GM12891 (cell line): ENCODE data around the gene LHFPL3.

ENCODE experiments used
- DNase-seq: peaks from one replicate; pipeline ENCODE4 v3.0.0; 2011; ENCODE audit warnings: low spot score; ENCODE audit not compliant: insufficient read length
- FAIRE-seq: peaks from 2 replicates; lab custom pipeline; 2011; peaks lifted over from hg19 to GRCh38; lab: Jason Lieb, UNC
- PAX5 ChIP-seq: IDR thresholded peaks from 2 replicates; pipeline ENCODE4 v1.6.1; 2011; ENCODE audit warnings: low read length, moderate library complexity, mild to moderate bottlenecking; ENCODE audit not compliant: insufficient read depth, severe bottlenecking
- POLR2A ChIP-seq: IDR thresholded peaks from 2 replicates; pipeline ENCODE4 v1.6.1; 2011; ENCODE audit warnings: low read depth, low read length, control low read depth
- POLR2AphosphoS5 ChIP-seq: IDR thresholded peaks from 2 replicates; pipeline ENCODE4 v1.6.1; 2011; ENCODE audit warnings: low read depth, low read length, control low read depth
- POU2F2 ChIP-seq: IDR thresholded peaks from 2 replicates; pipeline ENCODE4 v1.6.1; 2011; ENCODE audit warnings: low read depth, mild to moderate bottlenecking, control low read depth, low read length, moderate library complexity
- SPI1 ChIP-seq: IDR thresholded peaks from 2 replicates; pipeline ENCODE4 v1.6.1; 2011; ENCODE audit warnings: low read depth, low read length, control low read depth
- TAF1 ChIP-seq: IDR thresholded peaks from 2 replicates; pipeline ENCODE4 v1.6.1; 2011; ENCODE audit warnings: low read depth, low read length, control low read depth

Gene LHFPL3

DNA sequence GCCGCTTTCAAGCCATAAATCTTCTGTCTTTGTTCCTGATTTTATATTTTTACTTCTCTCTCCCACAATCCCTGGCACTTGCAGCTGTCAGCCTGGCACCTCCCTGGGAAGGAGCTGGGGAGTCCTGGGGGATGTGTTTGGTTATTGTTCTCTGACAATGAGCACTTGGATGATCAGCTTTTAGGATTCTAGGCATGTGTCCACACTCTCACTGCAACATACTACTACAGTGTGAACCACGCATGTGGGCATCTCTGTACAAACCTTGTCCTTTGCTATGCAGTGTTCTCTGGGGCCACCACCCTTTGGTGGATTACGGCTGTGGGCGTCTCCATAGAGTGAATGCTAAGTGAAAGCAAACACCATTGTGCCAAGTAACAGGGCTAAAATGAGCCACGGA lies 517.2 kb downstream of the LHFPL3 start:
- FAIRE-seq: no peak
- TF ChIP-seq POLR2AphosphoS5 (no peak), SPI1 (no peak), PAX5 (no peak), POU2F2 (no peak), TAF1 (no peak), POLR2A (no peak)
- no peak for DNase-seq

- TF ChIP-seq TAF1 (no peak), PAX5 (no peak), POLR2AphosphoS5 (no peak), SPI1 (no peak), POU2F2 (no peak), POLR2A (no peak)
- FAIRE-seq (no peak), DNase-seq (no peak)
Observed at GRCh38 chr7:104846731-104847130, 518.3 kb downstream of the LHFPL3 start.

DNA sequence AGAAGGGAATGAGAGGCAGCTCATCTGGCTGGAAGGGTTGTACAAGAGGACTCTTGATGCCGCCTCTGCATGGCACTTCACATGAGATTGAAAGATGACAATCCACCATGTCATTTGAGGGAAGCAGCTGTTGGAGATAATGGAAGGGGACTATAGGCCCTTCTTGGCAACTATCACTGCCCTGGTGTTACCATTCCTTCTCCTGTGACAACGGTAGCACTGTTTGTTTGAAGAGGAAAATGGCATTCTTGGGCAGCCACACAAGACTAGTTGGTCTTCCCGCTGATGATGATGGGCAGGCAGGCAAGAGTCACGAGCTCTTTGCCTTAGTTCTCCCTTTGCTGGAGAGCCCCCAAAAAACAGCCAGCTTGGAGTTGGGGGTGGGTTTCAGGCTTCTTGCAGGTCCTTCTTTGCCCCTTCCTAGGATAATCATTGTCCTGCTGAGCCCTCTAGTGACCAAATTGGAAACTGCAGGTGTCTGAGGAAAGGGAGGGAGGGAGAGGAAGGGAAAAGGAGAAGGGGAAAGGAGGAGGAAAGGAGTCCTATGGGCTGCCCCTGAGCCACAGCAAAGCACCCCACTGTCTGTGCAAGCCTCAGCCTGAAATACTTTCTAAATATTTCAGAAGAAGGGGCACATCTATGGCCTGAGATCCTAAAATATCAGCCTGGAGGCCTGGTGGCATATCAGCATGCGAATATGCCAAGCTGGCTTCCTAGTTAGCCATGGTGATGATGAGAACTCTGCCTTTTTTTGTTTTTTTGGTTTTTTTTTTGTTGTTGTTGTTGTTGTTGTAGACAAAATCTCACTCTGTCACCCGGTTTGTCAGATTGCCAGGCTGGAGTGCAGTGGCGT lies 520.0 kb downstream of the LHFPL3 start:
- DNase-seq: no peak
- TF ChIP-seq POLR2AphosphoS5 (no peak), POLR2A (no peak)
- no peak for FAIRE-seq

DNA sequence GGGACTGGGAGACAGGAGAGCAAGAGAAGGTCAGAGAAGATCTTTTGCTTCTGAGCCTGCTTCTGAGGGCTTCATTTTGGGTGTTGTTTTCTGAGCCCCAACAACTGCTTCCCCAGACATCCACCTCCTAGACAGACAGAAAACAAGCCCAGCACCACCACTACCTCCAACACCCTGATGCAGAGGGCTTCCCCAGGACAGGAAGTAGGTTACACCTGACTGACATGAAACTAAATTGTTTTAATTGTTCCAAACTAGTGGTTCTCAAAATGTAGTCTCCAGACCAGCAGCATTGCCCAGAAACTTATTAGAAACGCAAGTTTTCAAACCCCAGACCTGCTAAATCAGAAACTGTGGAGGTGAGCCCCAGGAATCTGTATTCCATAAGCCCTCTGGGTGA lies 522.0 kb downstream of the LHFPL3 start:
- FAIRE-seq (no peak), DNase-seq (no peak)
- TF ChIP-seq POLR2A: no peak
- no peak for TF ChIP-seq POLR2AphosphoS5
- TF ChIP-seq PAX5: no peak
- TF ChIP-seq TAF1: no peak
- no peak for TF ChIP-seq POU2F2
- TF ChIP-seq SPI1: no peak

DNA sequence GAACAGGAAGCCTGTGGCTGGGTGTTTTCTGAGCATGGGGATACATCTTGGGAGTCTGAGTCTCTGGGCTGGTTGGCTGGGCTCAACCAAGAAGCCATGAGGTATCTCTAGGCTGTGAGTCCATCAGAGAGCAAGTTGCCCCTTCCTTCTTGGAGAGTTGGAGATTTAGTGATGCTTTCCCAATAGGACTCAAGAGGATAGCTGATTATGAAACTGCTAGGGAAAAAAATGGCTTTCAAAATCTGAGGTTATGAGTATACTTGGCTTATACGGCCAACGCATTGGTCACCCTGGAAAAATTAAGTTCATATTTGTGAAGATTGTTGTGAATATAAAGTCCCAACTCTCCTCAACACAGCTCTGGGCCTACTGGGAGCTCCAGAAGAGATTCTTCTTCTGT lies 522.9 kb downstream of the LHFPL3 start:
- DNase-seq (no peak), FAIRE-seq (no peak)

DNA sequence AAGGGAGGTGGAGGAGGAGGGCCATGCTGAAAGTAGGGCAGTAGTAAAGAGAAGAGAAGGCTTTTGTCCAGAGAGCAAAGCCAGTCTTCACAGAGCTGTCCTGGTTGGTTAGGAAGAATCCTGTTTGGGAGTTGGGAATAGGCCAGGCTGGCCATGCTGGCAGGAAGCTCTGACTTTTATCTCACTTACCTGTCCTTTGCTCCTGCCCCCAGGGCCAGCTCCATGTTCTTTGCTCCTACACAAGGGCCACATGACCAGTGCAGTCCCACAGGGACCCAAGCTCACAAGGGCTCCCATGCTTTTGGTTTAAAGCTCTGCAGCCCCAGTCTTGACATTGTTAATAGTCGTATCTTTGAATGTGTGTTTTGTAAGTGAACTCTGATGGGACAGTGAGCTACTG lies 524.0 kb downstream of the LHFPL3 start:
- DNase-seq (no peak), FAIRE-seq (no peak)
- no peak for TF ChIP-seq SPI1
- TF ChIP-seq TAF1: no peak
- TF ChIP-seq POLR2AphosphoS5: no peak
- no peak for TF ChIP-seq POLR2A
- no peak for TF ChIP-seq POU2F2

More for the DNA sequence above, 522.9 kb downstream of the LHFPL3 start:
- TF ChIP-seq POLR2AphosphoS5 (no peak), PAX5 (no peak), SPI1 (no peak), POU2F2 (no peak), TAF1 (no peak), POLR2A (no peak)

DNA sequence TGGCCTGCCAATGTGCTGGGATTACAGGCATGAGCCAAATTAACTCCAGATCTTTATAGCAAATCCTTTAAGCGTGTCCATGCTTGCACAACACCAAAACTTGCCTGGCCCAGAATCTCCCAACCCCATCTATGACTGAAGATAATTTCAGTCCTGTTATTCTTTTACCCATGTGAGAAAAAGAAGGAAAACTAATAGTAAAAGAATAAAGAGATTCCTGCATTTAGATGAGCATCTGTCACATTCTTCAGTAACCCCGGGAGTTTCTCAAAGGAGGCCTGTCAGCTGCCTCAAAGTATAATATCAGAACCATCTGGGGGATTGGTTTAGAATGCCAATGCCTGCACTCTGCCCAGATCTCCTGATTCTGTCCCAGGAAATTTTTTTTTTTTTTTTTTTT lies 527.5 kb downstream of the LHFPL3 start:
- no peak for DNase-seq
- TF ChIP-seq SPI1: no peak
- TF ChIP-seq POLR2A: no peak
- no peak for TF ChIP-seq PAX5
- no peak for TF ChIP-seq TAF1
- no peak for FAIRE-seq

GRCh38 chr7:104857458-104858425 lies 529.3 kb downstream of the LHFPL3 start:
- TF ChIP-seq SPI1 (no peak), POU2F2 (no peak), TAF1 (no peak), POLR2A (no peak), POLR2AphosphoS5 (no peak), PAX5 (no peak)
- no peak for DNase-seq
- peak; percentile 54 for FAIRE-seq

- TF ChIP-seq POLR2AphosphoS5: no peak
- DNase-seq (no peak), FAIRE-seq (no peak)
Observed at GRCh38 chr7:104859754-104860426, 531.5 kb downstream of the LHFPL3 start.
